Osteocyte (in vitro differentiated cells): ENCODE data around the gene TP53BP1. TPM values are rescaled to one million over a fixed set of nuclear protein-coding genes. Genes with fewer than 3 reads are reported as not detected.

Experiments
- DNase-seq: peaks from one replicate; pipeline ENCODE4 v3.0.0; 2021; ENCODE audit warnings: mixed read lengths; ENCODE audit not compliant: unreplicated experiment; ENCODE audit errors: extremely low spot score
- H3K27ac Mint-ChIP-seq: one replicate; pipeline ENCODE4 v1.8.0; 2021; ENCODE audit warnings: mild to moderate bottlenecking, mixed read lengths; ENCODE audit not compliant: unreplicated experiment
- H3K27me3 Mint-ChIP-seq: one replicate; pipeline ENCODE4 v1.8.0; 2021; ENCODE audit warnings: mixed read lengths; ENCODE audit not compliant: unreplicated experiment
- H3K36me3 Mint-ChIP-seq: one replicate; pipeline ENCODE4 v1.8.0; 2021; ENCODE audit warnings: mixed read lengths; ENCODE audit not compliant: unreplicated experiment
- H3K4me1 Mint-ChIP-seq: one replicate; pipeline ENCODE4 v1.8.0; 2021; ENCODE audit warnings: mixed read lengths; ENCODE audit not compliant: unreplicated experiment
- H3K4me3 Mint-ChIP-seq: one replicate; pipeline ENCODE4 v1.8.0; 2021; ENCODE audit warnings: mild to moderate bottlenecking, moderate library complexity, mixed read lengths; ENCODE audit not compliant: unreplicated experiment
- H3K9me3 Mint-ChIP-seq: one replicate; pipeline ENCODE4 v1.8.0; 2021; ENCODE audit warnings: mixed read lengths; ENCODE audit not compliant: unreplicated experiment
- total RNA-seq: library from RNA; stranded (reverse); gene quantifications from 2 replicates; pipeline ENCODE4 v1.2.1, GENCODE V29; 2021
- TF ChIP-seq, protein P1 (sequence below): fragments of 200-600 bp; sonication (generic); IDR thresholded peaks from 2 replicates; pipeline ENCODE4 v1.5.0; 2021; ENCODE audit warnings: antibody characterized with exemption, mild to moderate bottlenecking, moderate library complexity

TP53BP1 gene
- total RNA-seq, 1 donor from 2014 or later, result 61.2 TPM

DNA sequence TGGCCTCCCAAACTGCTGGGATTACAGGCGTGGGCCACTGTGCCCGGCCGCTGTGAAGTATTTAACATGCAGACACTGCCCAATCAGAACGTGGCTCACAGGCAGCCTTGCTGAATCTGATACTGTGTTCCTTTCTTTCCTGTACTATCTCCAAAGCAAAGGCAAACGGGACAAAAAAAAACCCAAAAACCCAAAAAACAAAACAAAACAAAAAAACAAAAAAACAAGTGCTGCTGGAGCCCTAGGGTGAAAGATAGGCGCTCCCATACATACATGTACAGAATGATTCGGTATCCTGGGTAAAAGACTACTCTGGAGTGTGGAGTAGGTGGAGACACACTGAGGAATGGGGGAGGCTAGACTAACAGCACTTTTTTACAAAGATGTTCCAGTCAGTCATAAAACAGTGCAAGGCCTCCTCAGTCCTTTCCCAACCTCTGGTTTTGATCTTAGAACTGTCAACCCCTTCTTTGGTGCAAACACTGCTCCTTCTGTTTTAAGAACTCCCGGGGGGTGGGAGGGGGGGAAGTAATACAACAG is 16.8 kb upstream of the TP53BP1 start:
- TF ChIP-seq, protein P1, sequence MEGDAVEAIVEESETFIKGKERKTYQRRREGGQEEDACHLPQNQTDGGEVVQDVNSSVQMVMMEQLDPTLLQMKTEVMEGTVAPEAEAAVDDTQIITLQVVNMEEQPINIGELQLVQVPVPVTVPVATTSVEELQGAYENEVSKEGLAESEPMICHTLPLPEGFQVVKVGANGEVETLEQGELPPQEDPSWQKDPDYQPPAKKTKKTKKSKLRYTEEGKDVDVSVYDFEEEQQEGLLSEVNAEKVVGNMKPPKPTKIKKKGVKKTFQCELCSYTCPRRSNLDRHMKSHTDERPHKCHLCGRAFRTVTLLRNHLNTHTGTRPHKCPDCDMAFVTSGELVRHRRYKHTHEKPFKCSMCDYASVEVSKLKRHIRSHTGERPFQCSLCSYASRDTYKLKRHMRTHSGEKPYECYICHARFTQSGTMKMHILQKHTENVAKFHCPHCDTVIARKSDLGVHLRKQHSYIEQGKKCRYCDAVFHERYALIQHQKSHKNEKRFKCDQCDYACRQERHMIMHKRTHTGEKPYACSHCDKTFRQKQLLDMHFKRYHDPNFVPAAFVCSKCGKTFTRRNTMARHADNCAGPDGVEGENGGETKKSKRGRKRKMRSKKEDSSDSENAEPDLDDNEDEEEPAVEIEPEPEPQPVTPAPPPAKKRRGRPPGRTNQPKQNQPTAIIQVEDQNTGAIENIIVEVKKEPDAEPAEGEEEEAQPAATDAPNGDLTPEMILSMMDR, result no peak
- Mint-ChIP-seq H3K9me3 (no peaks in the 10 kb centered on the region), H3K4me1 (peaks cover 45% of the 10 kb centered on the region), H3K27me3 (no peaks in the 10 kb centered on the region), H3K27ac (peak overlapping the region; percentile 99), H3K36me3 (no peaks in the 10 kb centered on the region), H3K4me3 (peak overlapping the region; percentile 78)
- DNase-seq, result no peak

DNA sequence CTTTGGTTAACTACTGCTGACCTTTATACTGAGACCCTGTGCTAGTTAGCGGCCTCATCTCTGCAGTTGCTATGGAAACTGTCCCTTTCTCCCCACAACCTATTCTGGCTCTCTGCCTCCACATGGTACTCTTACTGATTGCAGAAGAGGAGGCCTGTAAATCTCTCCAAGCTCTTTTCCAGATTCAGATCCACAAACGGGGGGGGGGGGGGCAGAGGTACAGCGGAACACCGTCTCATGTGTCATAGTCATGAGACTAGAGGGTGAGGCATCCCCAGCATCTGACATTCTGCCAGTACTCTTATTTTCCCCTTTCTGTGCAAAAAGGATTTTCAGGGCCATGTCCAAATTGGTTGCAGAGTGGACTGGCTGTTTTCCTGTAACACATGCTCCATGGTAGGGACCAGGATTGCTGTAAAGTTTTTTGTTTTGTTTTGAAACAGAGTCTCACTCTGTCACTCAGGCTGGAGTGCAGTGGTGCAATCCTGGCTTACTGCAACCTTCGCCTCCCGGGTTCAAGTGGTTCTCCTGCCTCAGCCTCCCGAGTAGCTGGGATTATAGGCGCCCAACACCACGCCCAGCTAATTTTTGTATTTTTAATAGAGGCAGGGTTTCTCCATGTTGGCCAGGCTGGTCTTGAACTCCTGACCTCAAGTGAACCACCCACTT is 16.2 kb upstream of the TP53BP1 start:
- no peak for DNase-seq
- Mint-ChIP-seq H3K36me3 (no peaks in the 10 kb centered on the region), H3K4me3 (peak overlapping the region; percentile 78), H3K27me3 (no peaks in the 10 kb centered on the region), H3K9me3 (no peaks in the 10 kb centered on the region), H3K4me1 (peaks cover 42% of the 10 kb centered on the region), H3K27ac (peak overlapping the region; percentile 99)
- TF ChIP-seq, protein P1, result no peak

DNA sequence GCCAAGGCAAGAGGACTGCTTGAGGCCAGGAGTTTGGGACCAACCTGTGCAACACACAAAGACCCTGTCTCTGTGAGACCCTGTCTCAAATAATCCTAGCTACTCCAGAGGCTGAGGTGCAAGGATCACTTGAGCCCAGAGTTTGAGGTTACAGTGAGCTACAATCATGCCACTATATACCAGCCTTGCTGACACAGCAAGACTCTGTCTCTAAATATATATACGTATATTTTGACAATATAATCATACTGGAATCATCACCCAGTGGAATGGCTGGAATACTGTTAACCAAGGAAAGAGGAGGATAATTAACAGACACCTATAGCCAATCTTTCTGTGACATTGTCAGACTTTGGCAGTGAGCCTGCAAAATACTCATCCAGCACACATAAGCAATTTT is 15.5 kb upstream of the TP53BP1 start:
- no peak for DNase-seq
- peak overlapping the region; percentile 52 for H3K27ac Mint-ChIP-seq
- H3K36me3 Mint-ChIP-seq, result no peaks in the 10 kb centered on the region
- H3K4me1 Mint-ChIP-seq, result peaks cover 36% of the 10 kb centered on the region
- TF ChIP-seq, protein P1, result no peak
- no peaks in the 10 kb centered on the region for H3K27me3 Mint-ChIP-seq
- H3K9me3 Mint-ChIP-seq, result no peaks in the 10 kb centered on the region
- H3K4me3 Mint-ChIP-seq, result no peak overlapping the region

DNA sequence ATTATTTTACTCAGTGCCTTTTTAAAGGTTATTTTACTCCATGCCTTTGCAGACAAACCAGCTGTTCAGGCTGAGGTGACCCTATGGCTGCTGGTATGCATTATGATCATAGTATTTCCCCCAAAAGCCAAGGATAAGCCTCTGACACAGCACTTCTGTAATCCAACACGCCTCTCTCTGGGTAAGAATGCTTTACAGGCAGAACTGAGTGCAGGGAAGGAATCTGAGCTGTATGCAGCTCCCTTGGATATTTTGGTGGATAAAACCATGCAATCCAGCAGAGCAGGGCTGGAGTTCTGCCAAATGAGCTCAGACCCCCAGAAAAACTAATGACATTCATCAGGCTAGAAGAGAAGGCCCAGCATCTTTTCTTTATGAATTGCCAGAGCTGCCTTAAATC is 12.8 kb upstream of the TP53BP1 start:
- Mint-ChIP-seq H3K36me3 (no peaks in the 10 kb centered on the region), H3K27me3 (no peaks in the 10 kb centered on the region), H3K9me3 (no peaks in the 10 kb centered on the region), H3K4me3 (no peak overlapping the region), H3K27ac (peak overlapping the region; percentile 56), H3K4me1 (peaks cover 29% of the 10 kb centered on the region)
- TF ChIP-seq, protein P1, result no peak
- no peak for DNase-seq

DNA sequence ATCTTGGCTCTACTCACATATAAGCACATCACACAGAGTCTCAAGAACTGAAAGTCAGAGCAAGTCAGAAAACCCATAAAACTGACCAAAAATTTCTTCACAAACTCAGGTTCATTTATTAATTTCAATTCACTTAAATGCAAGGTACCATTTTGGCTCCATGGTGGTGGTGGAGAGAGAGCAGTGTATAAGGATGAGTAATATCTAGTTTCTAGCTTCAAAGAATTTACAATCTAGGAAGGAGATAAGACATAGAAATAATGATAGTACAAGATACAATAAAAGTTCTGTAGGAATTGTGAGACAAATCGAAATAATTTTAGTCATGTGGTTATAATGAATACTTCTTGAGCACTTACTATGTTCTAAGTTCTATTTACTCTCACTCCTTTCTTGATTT is 6.7 kb upstream of the TP53BP1 start:
- TF ChIP-seq, protein P1, result no peak
- H3K27me3 Mint-ChIP-seq, result no peaks in the 10 kb centered on the region
- H3K36me3 Mint-ChIP-seq, result peaks cover 2% of the 10 kb centered on the region
- no peak overlapping the region for H3K27ac Mint-ChIP-seq
- H3K9me3 Mint-ChIP-seq, result no peaks in the 10 kb centered on the region
- H3K4me3 Mint-ChIP-seq, result no peak overlapping the region
- H3K4me1 Mint-ChIP-seq, result peaks cover 2% of the 10 kb centered on the region
- no peak for DNase-seq
